Central memory CD4-positive, alpha-beta T cell (primary cell): ENCODE results near the gene AP3B1.

ENCODE experiments used
- DNase-seq: peaks from one replicate; pipeline ENCODE4 v3.0.0; 2022

The AP3B1 gene

GRCh38 chr5:77996943-77997342 lies 297.6 kb downstream of the AP3B1 start:
- DNase-seq = no peak

- no peak for DNase-seq
These were observed 298.6 kb downstream of the AP3B1 start for GRCh38 chr5:77995793-77996409.

- DNase-seq = no peak
These were observed 299.6 kb downstream of the AP3B1 start for GRCh38 chr5:77994943-77995342.

- no peak for DNase-seq
These were observed 300.6 kb downstream of the AP3B1 start for GRCh38 chr5:77993855-77994318.

- DNase-seq = no peak
These were observed 301.2 kb downstream of the AP3B1 start for GRCh38 chr5:77993141-77993854.

- DNase-seq = no peak
These were observed 303.4 kb downstream of the AP3B1 start for GRCh38 chr5:77991084-77991483.

GRCh38 chr5:77990020-77990419 lies 304.5 kb downstream of the AP3B1 start:
- DNase-seq = no peak

- DNase-seq = no peak
These were observed 306.5 kb downstream of the AP3B1 start for GRCh38 chr5:77987988-77988387.

GRCh38 chr5:77987331-77987730 lies 307.2 kb downstream of the AP3B1 start:
- DNase-seq = no peak

GRCh38 chr5:77986261-77986660 lies 308.2 kb downstream of the AP3B1 start:
- no peak for DNase-seq

GRCh38 chr5:77985247-77985646 lies 309.3 kb downstream of the AP3B1 start:
- DNase-seq = no peak

GRCh38 chr5:77984587-77984986 lies 309.9 kb downstream of the AP3B1 start:
- no peak for DNase-seq

GRCh38 chr5:77983482-77984199 lies 310.9 kb downstream of the AP3B1 start:
- no peak for DNase-seq

- DNase-seq = no peak
These were observed 312.7 kb downstream of the AP3B1 start for GRCh38 chr5:77981820-77982219.

GRCh38 chr5:77974576-77974975 lies 319.9 kb downstream of the AP3B1 start:
- no peak for DNase-seq

GRCh38 chr5:77973253-77973609 lies 321.3 kb downstream of the AP3B1 start:
- no peak for DNase-seq

GRCh38 chr5:77972469-77973252 lies 321.8 kb downstream of the AP3B1 start:
- DNase-seq = no peak

GRCh38 chr5:77971776-77972468 lies 322.6 kb downstream of the AP3B1 start:
- no peak for DNase-seq

- no peak for DNase-seq
These were observed 323.6 kb downstream of the AP3B1 start for GRCh38 chr5:77970891-77971290.

- DNase-seq = no peak
These were observed 330.7 kb downstream of the AP3B1 start for GRCh38 chr5:77963795-77964194.

GRCh38 chr5:77960863-77961396 lies 333.6 kb downstream of the AP3B1 start:
- peak; percentile 46 for DNase-seq

- DNase-seq = peak; percentile 7
These were observed 334.2 kb downstream of the AP3B1 start for GRCh38 chr5:77960305-77960704.
